ENCODE data around the gene GOLM1.

The GOLM1 gene

DNA sequence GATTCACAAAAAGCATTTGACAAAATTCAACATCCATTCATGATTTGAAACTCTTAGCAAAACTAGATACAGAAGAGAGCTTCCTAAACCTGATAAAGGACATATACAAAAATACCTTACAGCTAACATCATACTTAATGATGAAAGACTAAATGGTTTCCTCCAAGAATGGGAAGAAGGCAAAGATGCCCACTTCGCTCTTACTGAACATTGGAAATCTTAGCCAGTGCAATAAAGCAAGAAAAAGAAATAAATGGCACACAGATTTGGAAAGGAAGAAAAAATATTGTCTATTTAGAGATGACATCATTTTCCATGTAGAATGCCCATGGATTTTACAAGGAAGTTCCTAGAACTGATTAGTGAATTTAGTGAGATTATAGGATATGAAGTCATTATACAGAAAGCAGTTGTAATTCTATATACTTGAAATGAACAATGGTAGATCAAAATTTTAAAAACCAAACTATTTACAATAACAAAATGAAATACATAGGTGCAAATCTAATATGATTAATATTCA lies 94.0 kb downstream of the GOLM1 start:
- Histone ChIP-seq H3K36me3 (ENCODE audit: control insufficient read depth, low read depth, low read length) (peaks cover 61% of the 10 kb centered on the region), H3K4me3 (ENCODE audit: low read length) (no peak overlapping the region), H3K27ac (ENCODE audit: low read length) (no peak overlapping the region), H3K27me3 (ENCODE audit: control insufficient read depth, insufficient read depth, low read length) (no peaks in the 10 kb centered on the region), H3K9me3 (ENCODE audit: control insufficient read depth, low read depth, low read length) (peaks cover 5% of the 10 kb centered on the region), H3K4me1 (ENCODE audit: control insufficient read depth, low read depth, low read length) (no peaks in the 10 kb centered on the region), H3K9ac (ENCODE audit: low read length) (no peak overlapping the region)

DNA sequence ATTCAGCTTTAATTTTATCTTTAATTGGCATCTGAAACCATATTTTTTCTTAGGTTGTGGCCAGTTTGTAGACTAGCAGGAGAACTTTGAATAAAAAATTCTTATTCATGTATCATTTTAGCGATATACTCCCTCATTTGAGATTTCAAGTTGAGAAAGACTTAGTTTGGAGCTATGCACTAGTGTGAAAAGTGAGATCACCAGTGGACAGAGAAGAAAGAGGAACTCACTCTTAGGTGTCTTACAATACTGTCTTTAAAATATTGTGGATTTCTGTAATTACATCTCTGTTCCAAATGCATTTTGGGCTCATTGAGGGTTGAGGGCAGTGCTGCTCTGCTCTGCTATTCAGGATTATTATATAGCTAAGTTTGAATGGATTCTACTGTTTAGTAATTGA lies 103.8 kb downstream of the GOLM1 start:
- no peaks in the 10 kb centered on the region for H3K27me3 ChIP-seq (ENCODE audit: control insufficient read depth, insufficient read depth, low read length)

DNA sequence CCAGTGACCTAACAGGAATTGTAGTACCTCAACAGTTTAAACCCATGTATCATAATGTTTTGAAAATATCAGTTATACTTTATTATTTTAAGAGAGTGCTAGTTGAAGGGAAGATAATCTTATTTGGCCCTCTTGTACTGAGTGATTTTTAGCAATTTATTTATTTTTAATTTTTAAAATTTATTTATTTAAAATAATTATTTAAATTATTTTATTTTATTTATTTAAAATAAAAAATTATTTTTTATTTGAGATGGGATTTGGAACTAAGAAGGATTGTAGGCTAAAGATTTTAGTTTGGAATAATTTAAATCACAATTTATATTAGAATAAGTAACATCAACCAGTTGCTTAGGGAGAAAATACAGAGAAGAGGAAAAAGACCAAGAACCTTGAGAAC lies 104.3 kb downstream of the GOLM1 start:
- H3K9ac ChIP-seq (ENCODE audit: low read length): no peak overlapping the region
- H3K4me1 ChIP-seq (ENCODE audit: control insufficient read depth, low read depth, low read length): no peaks in the 10 kb centered on the region
- no peaks in the 10 kb centered on the region for H3K9me3 ChIP-seq (ENCODE audit: control insufficient read depth, low read depth, low read length)
- H3K36me3 ChIP-seq (ENCODE audit: control insufficient read depth, low read depth, low read length): peaks cover 31% of the 10 kb centered on the region
- H3K4me3 ChIP-seq (ENCODE audit: low read length): no peak overlapping the region
- H3K27me3 ChIP-seq (ENCODE audit: control insufficient read depth, insufficient read depth, low read length): no peaks in the 10 kb centered on the region
- no peak overlapping the region for H3K27ac ChIP-seq (ENCODE audit: low read length)

More for the DNA sequence above, 103.8 kb downstream of the GOLM1 start:
- H3K4me3 ChIP-seq (ENCODE audit: low read length): no peak overlapping the region
- H3K36me3 ChIP-seq (ENCODE audit: control insufficient read depth, low read depth, low read length): peaks cover 31% of the 10 kb centered on the region
- no peaks in the 10 kb centered on the region for H3K9me3 ChIP-seq (ENCODE audit: control insufficient read depth, low read depth, low read length)
- H3K4me1 ChIP-seq (ENCODE audit: control insufficient read depth, low read depth, low read length): no peaks in the 10 kb centered on the region
- no peak overlapping the region for H3K27ac ChIP-seq (ENCODE audit: low read length)
- H3K9ac ChIP-seq (ENCODE audit: low read length): no peak overlapping the region

DNA sequence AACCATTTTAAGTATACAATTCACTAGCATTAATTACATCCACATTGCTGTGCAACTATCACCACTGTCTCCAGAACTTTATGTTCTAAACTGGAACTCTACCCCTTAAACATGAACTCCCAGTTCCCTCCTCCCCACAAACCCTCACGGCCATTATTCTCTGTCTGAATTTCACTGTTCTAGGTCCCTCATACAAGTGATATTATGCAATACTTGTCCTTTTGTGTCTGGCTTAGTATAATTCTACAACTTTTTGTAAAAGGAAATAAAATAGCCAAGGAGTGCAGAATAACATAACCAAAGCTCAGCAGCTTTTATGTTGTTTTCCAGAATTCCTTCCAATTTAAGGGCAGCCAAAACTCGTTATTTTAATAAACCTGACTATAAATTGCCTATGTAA lies 105.2 kb downstream of the GOLM1 start:
- Histone ChIP-seq H3K27me3 (ENCODE audit: control insufficient read depth, insufficient read depth, low read length) (no peaks in the 10 kb centered on the region), H3K36me3 (ENCODE audit: control insufficient read depth, low read depth, low read length) (peaks cover 28% of the 10 kb centered on the region), H3K4me1 (ENCODE audit: control insufficient read depth, low read depth, low read length) (no peaks in the 10 kb centered on the region), H3K9ac (ENCODE audit: low read length) (no peak overlapping the region), H3K4me3 (ENCODE audit: low read length) (no peak overlapping the region), H3K9me3 (ENCODE audit: control insufficient read depth, low read depth, low read length) (no peaks in the 10 kb centered on the region), H3K27ac (ENCODE audit: low read length) (no peak overlapping the region)

DNA sequence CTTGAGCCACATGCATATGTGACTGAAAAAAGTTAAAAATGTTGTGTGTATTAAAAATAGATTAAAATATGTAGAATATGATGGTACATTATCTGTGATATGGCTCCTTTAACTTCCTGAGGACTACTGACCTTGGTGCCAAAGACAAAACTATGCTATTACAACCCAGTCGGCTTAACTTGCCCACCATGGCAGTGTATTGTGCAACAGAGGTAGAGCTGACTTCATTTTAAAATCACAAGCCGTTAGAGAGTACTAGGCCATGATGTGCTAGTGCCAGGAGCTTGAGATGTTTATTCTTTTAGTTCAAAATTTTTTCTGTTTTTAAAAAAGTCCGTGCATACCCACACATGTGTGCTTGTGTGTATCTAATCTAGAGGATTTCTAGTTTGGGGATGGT lies 112.1 kb downstream of the GOLM1 start:
- Histone ChIP-seq H3K36me3 (ENCODE audit: control insufficient read depth, low read depth, low read length) (peaks cover 10% of the 10 kb centered on the region), H3K27me3 (ENCODE audit: control insufficient read depth, insufficient read depth, low read length) (no peaks in the 10 kb centered on the region), H3K4me3 (ENCODE audit: low read length) (no peak overlapping the region), H3K9me3 (ENCODE audit: control insufficient read depth, low read depth, low read length) (no peaks in the 10 kb centered on the region), H3K27ac (ENCODE audit: low read length) (no peak overlapping the region), H3K9ac (ENCODE audit: low read length) (no peak overlapping the region), H3K4me1 (ENCODE audit: control insufficient read depth, low read depth, low read length) (no peaks in the 10 kb centered on the region)

DNA sequence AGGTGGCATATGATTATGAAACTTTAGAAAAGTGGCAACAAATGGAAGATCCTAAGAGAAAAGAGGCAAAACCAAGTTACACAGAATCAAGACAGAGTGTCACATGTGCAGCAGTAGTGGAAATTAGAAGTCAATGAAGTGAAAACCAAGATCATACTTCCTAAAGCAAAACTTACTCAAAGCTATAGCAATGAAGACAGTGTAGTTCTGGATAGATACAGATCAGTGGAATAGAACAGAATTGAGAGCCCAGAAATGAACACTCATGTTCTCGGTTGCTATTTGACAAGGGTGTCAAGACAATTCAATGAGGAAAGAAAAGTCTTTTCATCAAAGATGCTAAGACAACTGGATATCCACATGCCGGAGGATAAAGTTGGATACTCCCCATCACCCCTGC lies 114.9 kb downstream of the GOLM1 start:
- Histone ChIP-seq H3K9me3 (ENCODE audit: control insufficient read depth, low read depth, low read length) (no peaks in the 10 kb centered on the region), H3K9ac (ENCODE audit: low read length) (no peak overlapping the region), H3K4me3 (ENCODE audit: low read length) (no peak overlapping the region), H3K4me1 (ENCODE audit: control insufficient read depth, low read depth, low read length) (no peaks in the 10 kb centered on the region), H3K36me3 (ENCODE audit: control insufficient read depth, low read depth, low read length) (peaks cover 34% of the 10 kb centered on the region), H3K27ac (ENCODE audit: low read length) (no peak overlapping the region), H3K27me3 (ENCODE audit: control insufficient read depth, insufficient read depth, low read length) (no peaks in the 10 kb centered on the region)

DNA sequence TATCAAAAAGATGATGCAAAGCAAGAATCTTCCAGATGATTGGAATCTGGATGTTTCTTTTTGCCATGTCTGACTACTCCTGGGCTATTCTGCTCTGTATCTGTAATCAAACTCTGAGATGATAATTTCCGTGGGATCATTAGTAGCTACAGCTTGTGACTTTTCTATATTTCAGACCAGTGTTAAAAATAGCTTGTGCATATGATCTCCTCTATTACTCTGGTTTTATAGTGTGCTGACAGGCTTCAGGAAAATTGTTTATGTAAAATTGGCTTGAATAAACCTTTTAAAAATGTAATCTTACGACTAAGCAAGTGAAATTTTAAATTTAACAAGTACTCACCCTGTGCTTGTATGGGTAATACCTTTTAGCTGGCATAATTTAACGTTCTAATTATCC lies 118.0 kb downstream of the GOLM1 start:
- Histone ChIP-seq H3K4me1 (ENCODE audit: control insufficient read depth, low read depth, low read length) (no peaks in the 10 kb centered on the region), H3K27me3 (ENCODE audit: control insufficient read depth, insufficient read depth, low read length) (no peaks in the 10 kb centered on the region), H3K4me3 (ENCODE audit: low read length) (no peak overlapping the region), H3K36me3 (ENCODE audit: control insufficient read depth, low read depth, low read length) (peaks cover 64% of the 10 kb centered on the region), H3K27ac (ENCODE audit: low read length) (no peak overlapping the region), H3K9me3 (ENCODE audit: control insufficient read depth, low read depth, low read length) (no peaks in the 10 kb centered on the region), H3K9ac (ENCODE audit: low read length) (no peak overlapping the region)

DNA sequence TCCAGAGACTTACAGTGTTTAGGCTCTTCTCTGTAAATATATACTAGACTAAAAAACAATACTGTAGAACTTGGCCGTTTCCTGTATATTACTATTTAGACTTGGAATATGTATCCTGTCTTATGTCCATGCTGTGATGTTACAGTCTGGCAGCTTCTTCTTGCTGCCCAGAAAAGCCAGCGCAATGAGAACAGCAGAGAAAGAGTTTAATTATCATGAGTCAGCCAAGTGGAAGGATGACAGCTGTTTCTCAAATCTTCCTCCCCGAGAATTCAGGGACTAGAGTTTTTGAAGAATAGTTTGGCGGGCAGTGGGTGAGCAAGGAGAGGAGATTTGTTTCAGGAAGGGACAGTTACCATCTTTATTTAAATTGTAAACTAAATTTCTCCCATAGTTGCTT lies 120.9 kb downstream of the GOLM1 start:
- no peaks in the 10 kb centered on the region for H3K4me1 ChIP-seq (ENCODE audit: control insufficient read depth, low read depth, low read length)
- H3K36me3 ChIP-seq (ENCODE audit: control insufficient read depth, low read depth, low read length): peaks cover 83% of the 10 kb centered on the region
- H3K9me3 ChIP-seq (ENCODE audit: control insufficient read depth, low read depth, low read length): no peaks in the 10 kb centered on the region
- no peaks in the 10 kb centered on the region for H3K27me3 ChIP-seq (ENCODE audit: control insufficient read depth, insufficient read depth, low read length)
- H3K9ac ChIP-seq (ENCODE audit: low read length): no peak overlapping the region
- no peak overlapping the region for H3K27ac ChIP-seq (ENCODE audit: low read length)
- no peak overlapping the region for H3K4me3 ChIP-seq (ENCODE audit: low read length)

All from iPS-18a (cell line).